Prostate gland (tissue), 2 donors: Measurements from ENCODE around the gene IL10RB. TPM values are rescaled to one million over a fixed set of nuclear protein-coding genes. Genes with fewer than 3 reads are reported as not detected.
"Not testable (repeated sequence)": the region's sequence is repeated elsewhere in the genome, so short reads cannot be mapped to it uniquely, and the experiment has no call there.

Source experiments
- DNase-seq: peaks from one replicate; pipeline ENCODE4 v3.0.0-alpha.2; 2019; ENCODE audit warnings: low spot score
- H3K27ac ChIP-seq, 2 donors: fragments of 200-600 bp; sonication (generic); 2 replicates each; pipeline ENCODE4 v1.5.1; 2017 to 2019
- H3K27me3 ChIP-seq: fragments of 200-600 bp; sonication (generic); replicated peaks from 2 replicates; pipeline ENCODE4 v1.5.1; 2019; ENCODE audit not compliant: insufficient read depth
- H3K36me3 ChIP-seq, 2 donors: fragments of 200-600 bp; sonication (generic); 1 replicate in 1 of 2; 2 replicates in 1 of 2; pipeline versions ENCODE4 v1.5.1 to v1.8.1; 2017 to 2019
- H3K4me1 ChIP-seq: fragments of 200-600 bp; sonication (generic); replicated peaks from 2 replicates; pipeline ENCODE4 v1.5.1; 2019
- H3K4me3 ChIP-seq, 2 donors: fragments of 200-600 bp; sonication (generic); 2 replicates each; pipeline ENCODE4 v1.5.1; 2017 to 2019
- H3K9me3 ChIP-seq: fragments of 200-600 bp; sonication (generic); 2 replicates; pipeline ENCODE4 v1.5.1; 2017
- CTCF ChIP-seq, 4 experiments: fragments of 200-600 bp in 2 of 4; fragments of 450-650 bp in 2 of 4; sonication (generic) in 2 of 4; IDR thresholded peaks; 1 replicate in 3 of 4; 2 replicates in 1 of 4; pipeline ENCODE4 v1.5.1; 2016 to 2019; ENCODE audit warnings: antibody characterized with exemption in 4 of 4, mild to moderate bottlenecking in 2 of 4, moderate library complexity in 2 of 4
- POLR2A ChIP-seq: fragments of 450-650 bp; IDR thresholded peaks from one replicate; pipeline ENCODE4 v1.6.1; 2016; ENCODE audit warnings: antibody characterized with exemption, mild to moderate bottlenecking
- POLR2AphosphoS5 ChIP-seq: sonication (generic); formaldehyde crosslinking; IDR thresholded peaks from one replicate; pipeline ENCODE4 v1.6.1; 2017; ENCODE audit warnings: antibody characterized with exemption
- WGBS: methylation state at CpG from one replicate; pipeline ENCODE4 v1.1.5; 2018; 5-methylcytosine and 5-hydroxymethylcytosine counted together
- intact Hi-C: fragments of 100-400 bp; cut with DNase I; formaldehyde crosslinking; loops from one replicate; pipeline ENCODE4 v1.14.2; 2022
- total RNA-seq, 2 donors: library from RNA; depleted of rRNA; stranded (reverse); fragments of >200 nt; gene quantifications; one replicate each; pipeline ENCODE4 v1.1.0, GENCODE V29; 2016

Gene IL10RB
- total RNA-seq, 2 donors from 2014 or later: 29.3 to 30.8 TPM

GRCh38 chr21:33251119-33251518 lies 15.0 kb upstream of the IL10RB start:
- TF ChIP-seq POLR2AphosphoS5 (no peak), POLR2A (no peak), CTCF (IDR thresholded peaks at IDR 0.05) (no peak)
- 84% methylated on average over 2 of the region's 2 CpGs for WGBS
- Histone ChIP-seq H3K36me3 (no peaks in the 10 kb centered on the region), H3K27ac (no peak overlapping the region), H3K4me1 (no peaks in the 10 kb centered on the region), H3K27me3 (no peaks in the 10 kb centered on the region), H3K9me3 (no peaks in the 10 kb centered on the region), H3K4me3 (no peak overlapping the region)
- DNase-seq: no peak
- intact Hi-C loops: no loop called here

- H3K27ac ChIP-seq, H3K27me3 ChIP-seq, intact Hi-C loops, DNase-seq, H3K36me3 ChIP-seq, H3K9me3 ChIP-seq, H3K4me1 ChIP-seq, H3K4me3 ChIP-seq: not testable (repeated sequence)
- 79% methylated on average over 6 of the region's 6 CpGs for WGBS
These were observed 12.8 kb upstream of the IL10RB start for GRCh38 chr21:33253382-33253781.

GRCh38 chr21:33254766-33255165 lies 11.4 kb upstream of the IL10RB start:
- intact Hi-C loops: no loop called here
- 96% methylated on average over 5 of the region's 5 CpGs for WGBS
- Histone ChIP-seq H3K27me3 (no peaks in the 10 kb centered on the region), H3K4me1 (no peaks in the 10 kb centered on the region), H3K9me3 (no peaks in the 10 kb centered on the region), H3K4me3 (no peak overlapping the region), H3K27ac (no peak overlapping the region), H3K36me3 (no peaks in the 10 kb centered on the region)
- TF ChIP-seq CTCF (IDR thresholded peaks at IDR 0.05) (no peak), POLR2AphosphoS5 (no peak), POLR2A (no peak)
- DNase-seq: no peak

GRCh38 chr21:33255404-33255803 lies 10.8 kb upstream of the IL10RB start:
- Histone ChIP-seq H3K4me1 (no peaks in the 10 kb centered on the region), H3K36me3 (no peaks in the 10 kb centered on the region), H3K4me3 (no peak overlapping the region), H3K9me3 (no peaks in the 10 kb centered on the region), H3K27me3 (no peaks in the 10 kb centered on the region), H3K27ac (no peak overlapping the region)
- no peak for TF ChIP-seq POLR2AphosphoS5
- TF ChIP-seq POLR2A: no peak
- WGBS: 25% methylated on average over 1 of the region's 1 CpG
- intact Hi-C loops: no loop called here
- no peak for DNase-seq

- WGBS: 85% methylated on average over 6 of the region's 6 CpGs
- DNase-seq: no peak
- TF ChIP-seq POLR2A (no peak), CTCF (IDR thresholded peaks at IDR 0.05) (no peak), POLR2AphosphoS5 (no peak)
- no peaks in the 10 kb centered on the region for H3K36me3 ChIP-seq
- intact Hi-C loops: no loop called here
- no peaks in the 10 kb centered on the region for H3K27me3 ChIP-seq
- no peak overlapping the region for H3K27ac ChIP-seq
- no peaks in the 10 kb centered on the region for H3K4me1 ChIP-seq
- no peak overlapping the region for H3K4me3 ChIP-seq
- no peaks in the 10 kb centered on the region for H3K9me3 ChIP-seq
These were observed 10.1 kb upstream of the IL10RB start for GRCh38 chr21:33256019-33256418.

- DNase-seq: no peak
- Histone ChIP-seq H3K27ac (no peak overlapping the region), H3K4me3 (no peak overlapping the region), H3K27me3 (no peaks in the 10 kb centered on the region), H3K9me3 (no peaks in the 10 kb centered on the region), H3K36me3 (no peaks in the 10 kb centered on the region), H3K4me1 (no peaks in the 10 kb centered on the region)
- intact Hi-C loops: no loop called here
- 97% methylated on average over 18 of the region's 18 CpGs for WGBS
- no peak for TF ChIP-seq POLR2A
- no peak for TF ChIP-seq POLR2AphosphoS5
These were observed 8.9 kb upstream of the IL10RB start for GRCh38 chr21:33257094-33257803.
